GM12801 (cell line): ENCODE measurements around the gene MTG1.

ENCODE experiments used
- CTCF ChIP-seq: IDR thresholded peaks from one replicate; pipeline ENCODE4 v1.5.1; 2011; ENCODE audit warnings: control low read depth; ENCODE audit not compliant: insufficient read length; ENCODE audit errors: extremely low read depth

The MTG1 gene

GRCh38 chr10:133361227-133361626, 32.7 kb upstream of the MTG1 start:
- TF ChIP-seq CTCF = no peak

- TF ChIP-seq CTCF = no peak
Measured at GRCh38 chr10:133361773-133362441, 32.0 kb upstream of the MTG1 start.

- no peak for TF ChIP-seq CTCF
Measured at GRCh38 chr10:133362846-133363245, 31.1 kb upstream of the MTG1 start.

GRCh38 chr10:133364645-133365431, 29.1 kb upstream of the MTG1 start:
- no peak for TF ChIP-seq CTCF

GRCh38 chr10:133365461-133366129, 28.4 kb upstream of the MTG1 start:
- TF ChIP-seq CTCF = no peak

GRCh38 chr10:133366130-133366478, 27.9 kb upstream of the MTG1 start:
- no peak for TF ChIP-seq CTCF

GRCh38 chr10:133366751-133367150, 27.2 kb upstream of the MTG1 start:
- no peak for TF ChIP-seq CTCF
